OCI-LY7 (cell line): ENCODE results near the gene BMPR2. TPM values are rescaled to one million over a fixed set of nuclear protein-coding genes. Genes with fewer than 3 reads are reported as not detected.
"Not testable (repeated sequence)": the region's sequence is repeated elsewhere in the genome, so short reads cannot be mapped to it uniquely, and the experiment has no call there.

Experiments
- BruUV-seq: library from RNA; stranded (reverse); fragments of 400-500 nt; replicated peaks from 2 replicates; lab custom pipeline; 2021; lab: Mats Ljungman, UMichigan
- CTCF ChIA-PET: fragments of 300-600 bp; sonication (Branson Sonifier 250); formaldehyde crosslinking; loops from one replicate; lab custom pipeline; 2022; ENCODE audit warnings: antibody characterized with exemption; ENCODE audit not compliant: unreplicated experiment; lab: Charles Lee
- POLR2A ChIA-PET: fragments of 300-600 bp; sonication (Branson Sonifier 250); formaldehyde crosslinking; loops from one replicate; lab custom pipeline; 2022; ENCODE audit warnings: antibody characterized with exemption; lab: Charles Lee
- DNase-seq: peaks from one replicate; pipeline ENCODE4 v3.0.0-alpha.2; 2015; ENCODE audit warnings: low spot score
- H2AFZ ChIP-seq: fragments of 200-600 bp; sonication (generic), shearing (Covaris generic); 2 replicates; pipeline ENCODE4 v1.6.1; 2014; ENCODE audit warnings: mild to moderate bottlenecking, antibody characterized with exemption, low read length, moderate library complexity
- H3K27ac ChIP-seq: fragments of 200-600 bp; sonication (generic); 2 replicates; pipeline ENCODE4 v1.5.1; 2014; ENCODE audit warnings: mixed run types, low read depth, mild to moderate bottlenecking, moderate library complexity, low read length, inconsistent platforms; ENCODE audit not compliant: poor library complexity, severe bottlenecking
- H3K36me3 ChIP-seq: fragments of 200-600 bp; sonication (generic); 2 replicates; pipeline ENCODE4 v1.6.1; 2014; ENCODE audit warnings: mild to moderate bottlenecking, antibody characterized with exemption, low read length, moderate library complexity, mixed read lengths; ENCODE audit not compliant: insufficient read depth
- H3K4me1 ChIP-seq: fragments of 200-600 bp; sonication (generic); 2 replicates; pipeline ENCODE4 v1.5.1; 2014; ENCODE audit warnings: mild to moderate bottlenecking, low read length; ENCODE audit not compliant: insufficient read depth, poor library complexity, severe bottlenecking
- H3K4me2 ChIP-seq: fragments of 200-600 bp; sonication (generic); 2 replicates; pipeline ENCODE4 v1.6.1; 2014; ENCODE audit warnings: mild to moderate bottlenecking, low read length
- H3K4me3 ChIP-seq: fragments of 200-600 bp; sonication (generic); 2 replicates; pipeline ENCODE4 v1.5.1; 2014; ENCODE audit warnings: mild to moderate bottlenecking, low read depth, low read length; ENCODE audit not compliant: poor library complexity, severe bottlenecking
- H3K79me2 ChIP-seq: fragments of 200-600 bp; sonication (generic); 2 replicates; pipeline ENCODE4 v1.6.1; 2016; ENCODE audit warnings: low read depth, mild to moderate bottlenecking, low read length, moderate library complexity, mixed read lengths; ENCODE audit not compliant: insufficient read depth
- H3K9me2 ChIP-seq: fragments of 200-600 bp; sonication (generic); 2 replicates; pipeline ENCODE4 v1.6.1; 2016; ENCODE audit warnings: mild to moderate bottlenecking, low read length, mixed read lengths; ENCODE audit not compliant: insufficient read depth
- H3K9me3 ChIP-seq: fragments of 200-600 bp; sonication (generic); 2 replicates; pipeline ENCODE4 v1.6.1; 2014; ENCODE audit warnings: mild to moderate bottlenecking, mixed run types, low read length, mixed read lengths
- H4K20me1 ChIP-seq: fragments of 200-600 bp; sonication (generic); 2 replicates; pipeline ENCODE4 v1.6.1; 2014; ENCODE audit warnings: mild to moderate bottlenecking, antibody characterized with exemption, low read length, moderate library complexity, mixed read lengths; ENCODE audit not compliant: insufficient read depth
- EZH2phosphoT487 ChIP-seq: fragments of 200-600 bp; sonication (generic); IDR thresholded peaks from 2 replicates; pipeline ENCODE4 v1.6.1; 2018; ENCODE audit warnings: low read depth, borderline replicate concordance, mild to moderate bottlenecking, mixed run types, antibody characterized with exemption, low read length, moderate library complexity, mixed read lengths
- intact Hi-C: fragments of 100-400 bp; cut with micrococcal nuclease; formaldehyde crosslinking; loops from one replicate; pipeline ENCODE4 v1.10.0; 2022; ENCODE audit not compliant: unreplicated experiment
- total RNA-seq, 2 experiments: library from RNA; depleted of rRNA in 1 of 2; stranded (reverse); fragments of >200 nt in 1 of 2; shearing (Covaris generic) in 1 of 2; gene quantifications; 2 replicates each; pipeline ENCODE4 v1.2.3, GENCODE V29; 2014 to 2022
- TF ChIP-seq, protein P1 (sequence below): fragments of 200-600 bp; sonication (generic); conservative IDR thresholded peaks from 2 replicates; pipeline ENCODE4 v1.5.1; 2014; ENCODE audit warnings: mild to moderate bottlenecking, antibody characterized with exemption, low read length, moderate library complexity, mixed read lengths

The BMPR2 gene
- total RNA-seq, 2 experiments from 2014 or later, result 4.3 to 14.7 TPM

- no peaks in the 10 kb centered on the region for H3K9me2 ChIP-seq
- ChIA-PET CTCF (no interaction called here), POLR2A (interaction anchor here (0.6 kb wide), 2 partner anchors 14 to 169 kb away, joined by 3 read pairs; no protein-coding TSS in a partner anchor)
- H3K27ac ChIP-seq, result no peak overlapping the region
- no peaks in the 10 kb centered on the region for H3K36me3 ChIP-seq
- no peaks in the 10 kb centered on the region for H4K20me1 ChIP-seq
- no peaks in the 10 kb centered on the region for H3K79me2 ChIP-seq
- BruUV-seq, result no TSS peak
- intact Hi-C loops, result no loop called here
- H3K9me3 ChIP-seq, result no peaks in the 10 kb centered on the region
- H2AFZ ChIP-seq, result no peak overlapping the region
- TF ChIP-seq, protein P1, sequence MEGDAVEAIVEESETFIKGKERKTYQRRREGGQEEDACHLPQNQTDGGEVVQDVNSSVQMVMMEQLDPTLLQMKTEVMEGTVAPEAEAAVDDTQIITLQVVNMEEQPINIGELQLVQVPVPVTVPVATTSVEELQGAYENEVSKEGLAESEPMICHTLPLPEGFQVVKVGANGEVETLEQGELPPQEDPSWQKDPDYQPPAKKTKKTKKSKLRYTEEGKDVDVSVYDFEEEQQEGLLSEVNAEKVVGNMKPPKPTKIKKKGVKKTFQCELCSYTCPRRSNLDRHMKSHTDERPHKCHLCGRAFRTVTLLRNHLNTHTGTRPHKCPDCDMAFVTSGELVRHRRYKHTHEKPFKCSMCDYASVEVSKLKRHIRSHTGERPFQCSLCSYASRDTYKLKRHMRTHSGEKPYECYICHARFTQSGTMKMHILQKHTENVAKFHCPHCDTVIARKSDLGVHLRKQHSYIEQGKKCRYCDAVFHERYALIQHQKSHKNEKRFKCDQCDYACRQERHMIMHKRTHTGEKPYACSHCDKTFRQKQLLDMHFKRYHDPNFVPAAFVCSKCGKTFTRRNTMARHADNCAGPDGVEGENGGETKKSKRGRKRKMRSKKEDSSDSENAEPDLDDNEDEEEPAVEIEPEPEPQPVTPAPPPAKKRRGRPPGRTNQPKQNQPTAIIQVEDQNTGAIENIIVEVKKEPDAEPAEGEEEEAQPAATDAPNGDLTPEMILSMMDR, result no peak
- no peak for TF ChIP-seq EZH2phosphoT487
- H3K4me3 ChIP-seq, result no peak overlapping the region
- no peak overlapping the region for H3K4me2 ChIP-seq
- H3K4me1 ChIP-seq, result no peaks in the 10 kb centered on the region
- DNase-seq, result no peak
These were observed 15.5 kb upstream of the BMPR2 start for GRCh38 chr2:202360646-202361045.

DNA sequence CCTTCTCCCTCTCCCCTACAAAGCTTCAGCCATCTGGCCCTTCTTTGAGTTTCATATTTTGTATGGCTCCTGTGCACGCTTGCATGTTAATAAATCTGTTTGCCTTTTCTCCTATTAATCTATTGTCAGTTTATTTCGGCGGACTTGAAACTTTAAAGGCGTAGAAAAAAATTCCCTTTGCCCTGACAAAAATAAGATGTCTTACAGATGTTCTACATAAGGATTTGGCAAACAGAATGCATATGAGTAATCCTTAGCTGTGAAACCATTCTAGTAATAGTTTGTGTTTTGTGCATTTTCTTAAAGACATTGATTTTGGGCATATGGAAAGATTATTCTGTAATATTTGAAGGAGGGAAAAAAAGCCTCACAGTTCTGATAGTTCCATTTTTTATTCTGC lies 15.0 kb upstream of the BMPR2 start:
- ChIA-PET POLR2A (interaction anchor here (0.6 kb wide), 1 partner anchor 13 kb away, joined by 3 read pairs; no protein-coding TSS in a partner anchor), CTCF (no interaction called here)
- no peaks in the 10 kb centered on the region for H4K20me1 ChIP-seq
- no peak overlapping the region for H2AFZ ChIP-seq
- TF ChIP-seq, protein P1, result no peak
- no peak for TF ChIP-seq EZH2phosphoT487
- intact Hi-C loops, result no loop called here
- no peaks in the 10 kb centered on the region for H3K9me2 ChIP-seq
- no peak overlapping the region for H3K4me3 ChIP-seq
- H3K36me3 ChIP-seq, result no peaks in the 10 kb centered on the region
- H3K4me1 ChIP-seq, result no peaks in the 10 kb centered on the region
- no peak overlapping the region for H3K4me2 ChIP-seq
- H3K9me3 ChIP-seq, result no peaks in the 10 kb centered on the region
- no peak overlapping the region for H3K27ac ChIP-seq
- H3K79me2 ChIP-seq, result no peaks in the 10 kb centered on the region
- no TSS peak for BruUV-seq
- no peak for DNase-seq

DNA sequence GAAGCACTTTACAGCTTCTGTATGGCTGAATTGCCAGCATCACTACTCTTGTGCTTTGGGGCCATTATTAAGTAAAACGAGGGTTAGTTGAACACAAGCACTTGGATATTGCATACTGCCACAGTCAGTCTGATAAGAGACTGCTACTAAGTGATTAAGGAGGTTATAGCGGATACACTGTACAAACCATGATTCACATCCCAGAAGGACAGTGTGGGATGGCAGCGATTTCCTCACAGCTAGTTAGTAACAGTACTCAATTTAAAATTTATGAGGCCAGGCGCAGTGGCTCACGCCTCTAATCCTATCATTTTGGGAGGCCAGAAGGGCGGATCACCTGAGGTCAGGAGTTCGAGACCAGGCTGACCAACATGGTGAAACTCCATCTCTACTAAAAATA lies 2.6 kb upstream of the BMPR2 start:
- DNase-seq, result no peak
- no TSS peak for BruUV-seq
- Histone ChIP-seq H3K4me1 (peaks cover 7% of the 10 kb centered on the region), H3K79me2 (peaks cover 15% of the 10 kb centered on the region; the same call in 1 of the 2 replicates), H3K9me2 (no peaks in the 10 kb centered on the region), H3K4me2 (no peak overlapping the region), H4K20me1 (peaks cover 4% of the 10 kb centered on the region; the same call in 1 of the 2 replicates), H3K36me3 (no peaks in the 10 kb centered on the region), H3K9me3 (no peaks in the 10 kb centered on the region), H3K4me3 (no peak overlapping the region), H2AFZ (no peak overlapping the region), H3K27ac (no peak overlapping the region)
- ChIA-PET POLR2A (no interaction called here), CTCF (no interaction called here)
- intact Hi-C loops, result loop anchor here (5.0 kb wide), 1 partner anchor 66 kb away; no protein-coding TSS in a partner anchor
- TF ChIP-seq, protein P1, result no peak

DNA sequence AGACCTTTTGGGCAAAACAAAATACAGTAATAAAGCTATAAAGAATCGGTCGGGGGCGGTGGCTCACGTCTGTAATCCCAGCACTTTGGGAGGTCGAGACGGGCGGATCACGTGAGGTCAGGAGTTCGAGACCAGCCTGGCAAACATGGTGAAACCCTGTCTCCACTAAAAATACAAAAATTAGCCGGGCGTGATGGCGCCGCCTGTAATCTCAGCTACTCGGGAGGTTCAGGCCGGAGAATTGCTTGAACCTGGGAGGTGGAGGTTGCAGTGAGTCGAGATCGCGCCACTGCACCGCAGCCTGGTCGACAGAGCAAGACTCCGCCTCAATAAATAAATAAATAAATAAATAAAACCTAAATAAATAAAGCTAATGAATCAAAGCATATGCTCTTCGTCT lies 1.7 kb upstream of the BMPR2 start:
- BruUV-seq, H3K9me2 ChIP-seq, H3K4me3 ChIP-seq, DNase-seq, H2AFZ ChIP-seq, H3K9me3 ChIP-seq, H4K20me1 ChIP-seq, H3K4me2 ChIP-seq, H3K27ac ChIP-seq, CTCF ChIA-PET, H3K36me3 ChIP-seq: not testable (repeated sequence)
- POLR2A ChIA-PET, result interaction anchor here (0.5 to 1.0 kb wide), 3 partner anchors 11 to 130 kb away, joined by 3 read pairs; no protein-coding TSS in a partner anchor
- intact Hi-C loops, result loop anchor here (5.0 kb wide), 1 partner anchor 67 kb away; no protein-coding TSS in a partner anchor
- peaks cover 24% of the 10 kb centered on the region; the same call in 1 of the 2 replicates for H3K79me2 ChIP-seq
- H3K4me1 ChIP-seq, result peaks cover 12% of the 10 kb centered on the region
